OCI-LY1 (cell line): ENCODE measurements around the gene STS.

Experiments used
- H2AFZ ChIP-seq: fragments of 200-600 bp; sonication (generic), shearing (Covaris generic); 2 replicates; pipeline ENCODE4 v1.6.0; 2014; ENCODE audit warnings: antibody characterized with exemption, mild to moderate bottlenecking, low read length
- H3F3A ChIP-seq: fragments of 200-600 bp; sonication (generic), shearing (Covaris generic); 2 replicates; pipeline ENCODE4 v1.6.0; 2014; ENCODE audit warnings: mild to moderate bottlenecking, antibody characterized with exemption, low read length, moderate library complexity; ENCODE audit not compliant: insufficient read depth
- H3K27ac ChIP-seq: fragments of 200-600 bp; sonication (generic); 2 replicates; pipeline ENCODE4 v1.5.1; 2014; ENCODE audit warnings: low read length, mixed run types, mild to moderate bottlenecking, low read depth; ENCODE audit not compliant: poor library complexity, severe bottlenecking
- H3K27me3 ChIP-seq: fragments of 200-600 bp; sonication (generic); 2 replicates; pipeline ENCODE4 v1.6.0; 2014; ENCODE audit warnings: antibody characterized with exemption, mild to moderate bottlenecking, low read length, moderate library complexity; ENCODE audit not compliant: insufficient read depth
- H3K36me3 ChIP-seq: fragments of 200-600 bp; sonication (generic); 2 replicates; pipeline ENCODE4 v1.6.1; 2014; ENCODE audit warnings: mild to moderate bottlenecking, antibody characterized with exemption, low read length, moderate library complexity, mixed read lengths; ENCODE audit not compliant: insufficient read depth
- H3K4me1 ChIP-seq: fragments of 200-600 bp; sonication (generic); 2 replicates; pipeline ENCODE4 v1.5.1; 2014; ENCODE audit warnings: mild to moderate bottlenecking, low read length, moderate library complexity; ENCODE audit not compliant: insufficient read depth, severe bottlenecking
- H3K4me2 ChIP-seq: fragments of 200-600 bp; sonication (generic), shearing (Covaris generic); 2 replicates; pipeline ENCODE4 v1.6.1; 2014; ENCODE audit warnings: low read length
- H3K4me3 ChIP-seq: fragments of 200-600 bp; sonication (generic); 2 replicates; pipeline ENCODE4 v1.5.1; 2014; ENCODE audit warnings: low read length, low read depth, mild to moderate bottlenecking, mixed read lengths; ENCODE audit not compliant: poor library complexity, severe bottlenecking
- H3K79me2 ChIP-seq: fragments of 200-600 bp; shearing (Covaris generic); 2 replicates; pipeline ENCODE4 v1.6.1; 2016; ENCODE audit warnings: mixed run types, low read length, mixed read lengths; ENCODE audit not compliant: insufficient read depth
- H3K9ac ChIP-seq: fragments of 200-600 bp; sonication (generic), shearing (Covaris generic); 2 replicates; pipeline ENCODE4 v1.6.1; 2014; ENCODE audit warnings: mild to moderate bottlenecking, low read length, mixed read lengths
- H3K9me2 ChIP-seq: fragments of 200-600 bp; sonication (generic), shearing (Covaris generic); 2 replicates; pipeline ENCODE4 v1.6.1; 2014; ENCODE audit warnings: low read depth, mild to moderate bottlenecking, low read length, mixed read lengths
- H3K9me3 ChIP-seq: fragments of 200-600 bp; shearing (Covaris generic); 2 replicates; pipeline ENCODE4 v1.6.1; 2014; ENCODE audit warnings: low read length, mixed read lengths
- H4K20me1 ChIP-seq: fragments of 200-600 bp; sonication (generic), shearing (Covaris generic); 2 replicates; pipeline ENCODE4 v1.6.0; 2016; ENCODE audit warnings: mild to moderate bottlenecking, low read length; ENCODE audit not compliant: insufficient read depth
- CTCF ChIP-seq: fragments of 200-600 bp; sonication (generic), shearing (Covaris generic); IDR thresholded peaks from 2 replicates; pipeline ENCODE4 v1.5.1; 2017; ENCODE audit warnings: mild to moderate bottlenecking, antibody characterized with exemption, low read length, moderate library complexity, mixed read lengths
- EZH2 ChIP-seq: fragments of 200-600 bp; sonication (generic), shearing (Covaris generic); IDR thresholded peaks from 2 replicates; pipeline ENCODE4 v1.8.0; 2017; ENCODE audit warnings: borderline replicate concordance, mixed run types, mild to moderate bottlenecking, antibody characterized with exemption, low read length, moderate library complexity, mixed read lengths

Gene STS

GRCh38 chrX:7155163-7155562, 7.7 kb downstream of the STS start:
- H3K9ac ChIP-seq: no peak overlapping the region
- peaks cover 16% of the 10 kb centered on the region for H3K4me1 ChIP-seq
- no peak overlapping the region for H3K4me2 ChIP-seq
- no peaks in the 10 kb centered on the region for H4K20me1 ChIP-seq
- H2AFZ ChIP-seq: no peak overlapping the region
- no peak overlapping the region for H3K27ac ChIP-seq
- no peaks in the 10 kb centered on the region for H3K27me3 ChIP-seq
- no peaks in the 10 kb centered on the region for H3K36me3 ChIP-seq
- H3F3A ChIP-seq: no peaks in the 10 kb centered on the region
- TF ChIP-seq EZH2 (no peak), CTCF (no peak)
- H3K4me3 ChIP-seq: no peak overlapping the region
- H3K9me3 ChIP-seq: no peaks in the 10 kb centered on the region
- H3K9me2 ChIP-seq: no peaks in the 10 kb centered on the region
- H3K79me2 ChIP-seq: no peaks in the 10 kb centered on the region

GRCh38 chrX:7156879-7157278, 9.4 kb downstream of the STS start:
- Histone ChIP-seq H3F3A (no peaks in the 10 kb centered on the region), H3K79me2 (no peaks in the 10 kb centered on the region), H3K9me3 (no peaks in the 10 kb centered on the region), H3K9me2 (no peaks in the 10 kb centered on the region), H3K4me2 (no peak overlapping the region), H3K9ac (no peak overlapping the region), H3K36me3 (no peaks in the 10 kb centered on the region), H3K4me1 (peaks cover 16% of the 10 kb centered on the region), H2AFZ (no peak overlapping the region), H3K27me3 (no peaks in the 10 kb centered on the region), H3K4me3 (no peak overlapping the region), H3K27ac (no peak overlapping the region), H4K20me1 (no peaks in the 10 kb centered on the region)
- TF ChIP-seq CTCF (no peak), EZH2 (no peak)

GRCh38 chrX:7158468-7158990, 11.0 kb downstream of the STS start:
- Histone ChIP-seq H3K36me3 (no peaks in the 10 kb centered on the region), H3K9ac (no peak overlapping the region), H3K4me2 (no peak overlapping the region), H2AFZ (no peak overlapping the region), H3K27ac (no peak overlapping the region), H3K9me3 (no peaks in the 10 kb centered on the region), H3K79me2 (no peaks in the 10 kb centered on the region), H3F3A (no peaks in the 10 kb centered on the region), H3K4me3 (no peak overlapping the region), H4K20me1 (no peaks in the 10 kb centered on the region), H3K27me3 (no peaks in the 10 kb centered on the region), H3K4me1 (peaks cover 17% of the 10 kb centered on the region), H3K9me2 (no peaks in the 10 kb centered on the region)
- no peak for TF ChIP-seq CTCF
- TF ChIP-seq EZH2: no peak
